Measurements from ENCODE around the gene NAV2.

The NAV2 gene

DNA sequence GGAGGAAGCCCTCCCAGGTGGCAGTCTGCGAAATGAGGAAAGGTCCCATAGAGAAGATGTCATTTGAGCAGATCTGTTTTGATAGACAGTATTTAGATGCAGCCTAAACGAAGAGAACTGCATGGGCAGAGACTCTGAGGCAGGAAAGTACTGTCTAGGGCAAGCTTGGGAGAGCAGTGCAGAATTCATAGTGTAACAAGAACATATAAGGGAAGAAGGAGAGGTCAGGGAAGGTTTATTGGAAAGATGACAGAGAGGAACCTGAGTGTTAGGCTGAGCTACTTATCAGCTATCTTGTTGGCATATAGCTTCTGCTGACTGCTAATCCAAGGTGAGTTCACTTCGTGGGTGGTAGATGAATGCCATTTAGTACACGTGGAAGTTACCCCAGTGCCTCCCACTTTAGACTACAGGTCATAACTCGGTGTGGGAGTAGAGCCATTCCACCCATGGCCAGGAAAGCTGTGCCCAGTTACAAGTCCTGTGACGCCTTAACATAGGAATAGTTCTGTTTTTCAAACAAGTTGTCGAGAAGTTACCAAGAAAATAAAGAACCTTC is 348.1 kb downstream of the NAV2 start:
- TF ChIP-seq CTCF (IDR thresholded peaks at IDR 0.05; ENCODE audit: insufficient read depth, low read depth, low read length, missing control alignments), result no peak
- DNase-seq (ENCODE audit: low read depth), result peak; percentile 21

DNA sequence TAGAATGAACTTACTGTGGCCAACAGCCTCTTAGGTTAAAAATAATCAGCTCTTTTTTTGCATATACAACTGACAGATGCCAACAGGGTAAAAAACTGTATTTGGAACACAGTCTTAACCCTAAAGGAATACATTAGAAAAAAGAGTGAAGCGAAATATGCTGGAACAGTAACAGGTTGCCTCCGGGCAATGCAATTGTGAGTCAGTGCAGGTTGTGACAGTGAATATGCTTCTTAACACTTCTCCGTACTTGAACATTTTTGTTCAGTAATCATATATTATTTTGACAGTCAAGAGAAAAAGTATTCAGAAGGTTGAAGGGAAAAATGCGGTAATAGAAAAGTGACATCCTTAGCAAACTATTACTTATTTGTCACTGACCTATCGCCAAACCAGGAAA is 349.1 kb downstream of the NAV2 start:
- no peak overlapping the region for H3K4me3 ChIP-seq (ENCODE audit: low read length)
- peak; percentile 79 for DNase-seq (ENCODE audit: low read depth)
- no peak for TF ChIP-seq CTCF (IDR thresholded peaks at IDR 0.05; ENCODE audit: insufficient read depth, low read depth, low read length, missing control alignments)

More for the DNA sequence above, 348.1 kb downstream of the NAV2 start:
- H3K4me3 ChIP-seq (ENCODE audit: low read length), result no peak overlapping the region

- no peak for TF ChIP-seq CTCF (IDR thresholded peaks at IDR 0.05; ENCODE audit: insufficient read depth, low read depth, low read length, missing control alignments)
- H3K4me3 ChIP-seq (ENCODE audit: low read length), result no peak overlapping the region
- no peak for DNase-seq (ENCODE audit: low read depth)
Observed at GRCh38 chr11:20064961-20065405, 352.3 kb downstream of the NAV2 start.

GRCh38 chr11:20065406-20065805 is 352.8 kb downstream of the NAV2 start:
- no peak overlapping the region for H3K4me3 ChIP-seq (ENCODE audit: low read length)
- TF ChIP-seq CTCF (IDR thresholded peaks at IDR 0.05; ENCODE audit: insufficient read depth, low read depth, low read length, missing control alignments), result no peak
- no peak for DNase-seq (ENCODE audit: low read depth)

GRCh38 chr11:20066013-20066782 is 353.6 kb downstream of the NAV2 start:
- no peak for TF ChIP-seq CTCF (IDR thresholded peaks at IDR 0.05; ENCODE audit: insufficient read depth, low read depth, low read length, missing control alignments)
- no peak overlapping the region for H3K4me3 ChIP-seq (ENCODE audit: low read length)
- no peak for DNase-seq (ENCODE audit: low read depth)

GRCh38 chr11:20066783-20067156 is 354.1 kb downstream of the NAV2 start:
- no peak for TF ChIP-seq CTCF (IDR thresholded peaks at IDR 0.05; ENCODE audit: insufficient read depth, low read depth, low read length, missing control alignments)
- DNase-seq (ENCODE audit: low read depth), result no peak
- H3K4me3 ChIP-seq (ENCODE audit: low read length), result no peak overlapping the region

DNA sequence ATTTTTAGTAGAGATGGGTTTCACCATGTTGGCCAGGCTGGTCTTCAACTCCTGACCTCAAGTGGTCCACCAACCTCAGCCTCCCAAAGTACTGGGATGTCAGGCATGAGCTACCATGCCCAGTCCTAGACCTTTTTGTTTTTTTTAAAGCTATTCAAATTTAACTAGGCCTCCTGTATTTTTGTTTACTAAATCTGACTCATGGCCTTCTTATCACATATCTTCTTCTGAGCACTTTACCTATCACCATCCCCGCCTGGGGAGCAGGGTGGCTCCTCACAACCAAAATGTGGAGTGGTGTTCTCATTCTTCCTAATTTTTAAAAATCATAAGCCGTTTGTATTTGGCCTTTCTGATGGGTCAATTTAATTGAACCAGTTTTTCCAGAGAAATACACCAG is 355.0 kb downstream of the NAV2 start:
- no peak overlapping the region for H3K4me3 ChIP-seq (ENCODE audit: low read length)
- no peak for TF ChIP-seq CTCF (IDR thresholded peaks at IDR 0.05; ENCODE audit: insufficient read depth, low read depth, low read length, missing control alignments)
- DNase-seq (ENCODE audit: low read depth), result no peak
